H4 (cell line): ENCODE results near the gene PPP3R1. TPM values are rescaled to one million over a fixed set of nuclear protein-coding genes. Genes with fewer than 3 reads are reported as not detected.
"Not testable (repeated sequence)": the region's sequence is repeated elsewhere in the genome, so short reads cannot be mapped to it uniquely, and the experiment has no call there.

Experiments used
- DNase-seq: peaks from one replicate; pipeline ENCODE4 v3.0.0-alpha.2; 2015; ENCODE audit warnings: low spot score
- total RNA-seq: library from RNA; depleted of rRNA; stranded (reverse); fragments of >200 nt; shearing (Covaris generic); gene quantifications from 2 replicates; pipeline ENCODE4 v1.2.3, GENCODE V29; 2014

The PPP3R1 gene
- total RNA-seq, 1 experiment from 2014 or later = 26.5 TPM

- DNase-seq = no peak
These were observed 63.5 kb downstream of the PPP3R1 start for GRCh38 chr2:68188831-68189230.

GRCh38 chr2:68187329-68187728 is 65.0 kb downstream of the PPP3R1 start:
- no peak for DNase-seq

DNA sequence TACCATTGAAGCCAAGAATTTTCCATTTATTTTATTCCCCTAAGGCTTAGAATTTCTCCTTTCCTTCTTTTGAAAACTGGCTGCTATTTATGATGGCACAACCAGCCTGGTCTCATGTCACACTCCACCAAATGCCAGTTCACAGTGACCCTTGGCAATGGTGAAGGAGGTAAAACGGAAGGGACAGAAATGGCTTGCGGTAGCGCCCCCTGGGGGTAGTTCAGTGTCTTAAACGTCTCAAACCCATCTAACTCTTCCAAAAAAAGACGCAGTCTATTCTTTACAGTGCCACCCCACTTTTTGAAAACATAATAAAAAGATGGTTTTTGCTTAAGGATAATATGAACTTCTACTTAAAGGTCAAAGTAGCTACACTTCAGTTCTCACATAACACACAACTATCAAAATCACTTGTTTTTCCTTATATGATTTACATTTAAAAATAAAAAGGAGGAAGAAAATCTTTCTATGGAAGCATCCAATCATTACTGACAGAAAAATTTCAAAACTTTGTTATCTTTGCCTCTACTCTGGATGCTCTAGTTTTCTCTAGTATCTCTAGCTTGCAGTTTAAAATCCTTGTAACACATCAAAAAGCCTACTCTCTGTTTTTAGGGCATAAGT is 66.7 kb downstream of the PPP3R1 start:
- peak; percentile 48 for DNase-seq

GRCh38 chr2:68182902-68183301 is 69.4 kb downstream of the PPP3R1 start:
- DNase-seq = no peak

- no peak for DNase-seq
These were observed 73.2 kb downstream of the PPP3R1 start for GRCh38 chr2:68178954-68179627.

GRCh38 chr2:68178432-68178831 is 73.9 kb downstream of the PPP3R1 start:
- DNase-seq = no peak

DNA sequence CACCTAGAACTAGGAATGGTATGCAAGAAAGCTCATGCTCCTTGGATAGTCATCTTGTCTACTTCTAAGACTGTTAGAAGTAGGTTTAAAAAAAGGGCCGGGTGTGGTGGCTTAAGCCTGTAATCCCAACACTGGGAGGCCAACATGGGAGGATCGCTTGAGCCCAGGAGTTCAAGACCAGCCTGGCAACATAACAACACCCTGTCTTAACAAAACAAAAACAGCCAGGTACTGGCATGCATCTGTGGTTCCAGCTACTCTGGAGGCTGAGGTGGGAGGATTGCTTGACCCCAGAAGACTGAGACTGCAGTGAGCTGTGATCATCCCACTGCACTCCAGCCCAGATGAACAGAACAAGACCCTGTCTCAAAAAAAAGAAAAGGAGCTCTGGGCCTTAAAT is 74.8 kb downstream of the PPP3R1 start:
- no peak for DNase-seq

- DNase-seq = no peak
These were observed 75.7 kb downstream of the PPP3R1 start for GRCh38 chr2:68176657-68177056.

DNA sequence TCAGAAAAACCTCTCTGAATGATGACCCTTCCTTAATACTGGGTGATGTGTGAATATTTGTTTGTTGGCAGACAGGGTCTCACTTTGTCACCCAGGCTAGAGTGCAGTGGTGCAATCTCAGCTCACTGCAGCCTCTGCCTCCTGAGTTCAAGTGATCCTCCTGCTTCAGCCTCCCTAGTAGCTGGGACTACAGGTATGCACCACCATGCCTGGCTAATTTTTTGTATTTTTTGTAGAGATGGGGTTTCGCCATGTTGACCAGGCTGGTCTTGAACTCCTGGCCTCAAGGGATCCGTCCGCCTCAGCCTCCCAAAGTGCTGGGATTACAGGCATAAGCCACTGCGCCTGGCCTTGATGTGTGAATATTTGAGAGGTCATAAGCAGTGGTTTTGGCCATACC is 77.1 kb downstream of the PPP3R1 start:
- not testable (repeated sequence) for DNase-seq

DNA sequence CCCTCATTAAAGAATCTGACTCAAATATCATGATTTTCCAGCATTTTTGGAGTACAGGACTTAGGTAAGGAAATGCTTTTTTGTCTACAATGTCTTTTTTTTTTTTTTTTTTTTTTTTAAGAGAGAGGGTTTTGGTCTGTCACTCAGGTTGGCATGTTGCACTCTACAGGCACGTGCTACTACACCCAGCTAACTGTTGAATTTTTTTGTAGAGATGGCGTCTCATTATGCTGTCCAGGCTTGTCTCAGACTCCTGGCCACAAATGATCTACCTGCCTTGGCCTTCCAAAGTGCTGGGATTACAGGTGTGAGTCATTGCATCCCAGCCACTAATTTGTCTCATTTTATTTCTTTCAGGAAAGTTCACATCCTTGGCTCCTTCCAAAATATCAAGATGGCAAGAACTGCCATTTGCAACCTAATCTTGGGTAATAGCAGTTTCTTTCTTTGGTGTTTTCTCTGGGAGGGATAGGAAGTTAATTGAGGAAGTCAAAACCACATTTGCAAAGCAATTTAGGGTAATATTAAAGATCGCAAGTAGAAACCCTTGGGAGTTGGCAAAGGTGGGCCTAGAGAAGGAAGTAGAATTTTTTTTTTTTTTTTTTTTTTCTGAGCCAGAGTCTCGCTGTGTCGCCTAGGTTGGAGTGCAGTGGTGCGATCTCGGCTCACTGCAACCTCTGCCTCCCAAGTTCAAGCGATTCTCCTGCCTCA is 79.2 kb downstream of the PPP3R1 start:
- no peak for DNase-seq

DNA sequence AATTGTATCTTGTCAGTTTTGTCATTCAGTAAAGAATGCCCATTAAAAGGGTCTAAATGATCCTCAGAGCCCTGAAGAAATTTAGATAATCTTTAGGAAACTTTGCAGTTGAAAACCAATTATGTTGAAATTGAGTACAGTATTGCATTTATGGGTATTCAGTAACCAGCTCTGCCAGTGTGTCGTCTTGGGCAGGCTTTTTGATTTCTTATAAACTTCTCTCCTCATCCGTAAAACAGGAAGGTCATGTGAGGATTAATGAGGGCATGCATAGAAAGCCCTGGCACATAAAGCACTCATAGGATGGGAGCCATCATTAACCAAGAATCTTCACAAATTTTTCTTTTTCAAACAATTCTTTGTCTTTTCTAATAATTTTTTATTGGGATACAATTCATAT is 79.8 kb downstream of the PPP3R1 start:
- no peak for DNase-seq

DNA sequence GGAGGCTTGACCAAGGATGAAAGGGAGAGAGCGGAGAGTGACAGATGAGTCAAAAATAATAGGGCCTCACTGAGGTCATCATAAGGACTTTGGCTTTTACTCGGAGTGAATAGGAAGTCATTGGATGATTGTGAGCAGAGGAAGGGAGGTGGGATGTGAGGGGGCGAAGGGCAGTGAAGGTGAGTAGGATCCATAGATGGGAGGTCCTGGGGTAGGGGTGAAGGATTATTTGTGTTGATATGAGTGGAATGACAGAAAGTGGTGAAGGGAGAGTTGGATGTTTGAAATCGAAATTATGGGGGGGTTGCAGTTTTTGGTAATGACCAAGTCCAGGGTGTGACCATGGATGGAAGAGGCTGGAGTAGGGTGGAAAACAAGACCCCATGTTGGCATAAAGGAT is 80.6 kb downstream of the PPP3R1 start:
- DNase-seq = no peak

- DNase-seq = no peak
These were observed 81.2 kb downstream of the PPP3R1 start for GRCh38 chr2:68171146-68171545.

- no peak for DNase-seq
These were observed 83.0 kb downstream of the PPP3R1 start for GRCh38 chr2:68169308-68169707.

- DNase-seq = no peak
These were observed 85.1 kb downstream of the PPP3R1 start for GRCh38 chr2:68167186-68167585.

DNA sequence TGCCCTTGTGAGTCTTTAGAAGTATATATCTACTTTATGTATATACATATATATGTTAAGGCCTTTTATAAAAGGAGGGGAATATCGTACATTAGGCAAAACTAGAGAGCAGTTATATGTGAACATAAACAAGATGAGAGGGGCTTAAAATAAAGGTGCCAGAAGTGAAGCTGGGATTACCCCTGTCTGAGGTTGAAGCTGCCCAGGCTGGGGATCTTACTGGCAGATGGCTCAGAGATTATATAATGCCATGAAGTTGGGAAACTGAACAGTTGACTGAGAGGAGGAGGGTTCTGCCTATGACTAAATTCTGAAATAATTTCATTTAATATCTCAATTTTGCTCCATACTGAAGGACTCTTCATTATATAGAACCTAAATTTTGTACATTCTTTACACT is 88.7 kb downstream of the PPP3R1 start:
- DNase-seq = no peak

- no peak for DNase-seq
These were observed 94.2 kb downstream of the PPP3R1 start for GRCh38 chr2:68158134-68158447.

GRCh38 chr2:68157402-68158133 is 94.8 kb downstream of the PPP3R1 start, which contains the start of gene PNO1:
TSS of gene PNO1 (plus strand) at chr2:68157888. CDS start at chr2:68157935, 47 bp downstream.
- DNase-seq = peak; percentile 87

DNA sequence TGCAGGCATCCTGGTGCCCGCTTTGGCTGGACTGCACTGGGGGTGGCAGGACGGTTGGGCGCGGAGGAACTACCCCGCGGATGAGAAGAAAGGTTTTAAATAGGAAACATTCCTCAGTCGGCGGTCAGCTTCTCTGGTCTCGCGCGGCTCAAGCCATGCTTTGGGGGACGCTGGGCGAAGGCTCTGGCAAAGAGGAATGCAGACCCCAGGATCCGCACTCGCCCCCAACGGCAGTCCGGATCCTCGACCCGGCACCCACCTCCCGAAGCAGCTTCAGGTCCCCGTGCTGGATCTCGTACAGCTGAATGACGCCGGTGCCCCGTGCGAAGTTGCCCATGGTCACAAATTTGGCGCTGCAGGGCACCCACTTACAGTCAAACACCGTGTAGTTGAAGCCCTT is 95.3 kb downstream of the PPP3R1 start:
- DNase-seq = no peak

DNA sequence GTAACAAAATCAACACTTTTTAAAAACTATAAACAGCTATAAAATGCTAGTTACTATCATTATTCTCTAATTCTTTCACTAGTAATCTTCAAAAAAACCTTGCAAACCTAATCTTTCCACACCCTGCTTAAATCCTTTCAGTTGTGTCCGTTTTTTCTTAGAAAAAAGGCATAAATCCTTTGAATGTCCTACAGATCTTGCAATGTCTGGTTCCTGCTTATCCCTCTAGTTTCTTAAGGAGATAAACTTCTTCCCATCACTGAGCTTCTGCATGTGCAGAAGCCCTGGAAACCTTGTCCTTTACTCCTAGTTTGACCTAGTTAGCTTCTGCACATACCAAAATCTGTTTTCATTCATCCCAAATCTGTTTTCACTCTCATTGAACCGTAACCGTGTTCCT is 95.9 kb downstream of the PPP3R1 start:
- DNase-seq = no peak

- no peak for DNase-seq
These were observed 96.7 kb downstream of the PPP3R1 start for GRCh38 chr2:68155618-68156017.

DNA sequence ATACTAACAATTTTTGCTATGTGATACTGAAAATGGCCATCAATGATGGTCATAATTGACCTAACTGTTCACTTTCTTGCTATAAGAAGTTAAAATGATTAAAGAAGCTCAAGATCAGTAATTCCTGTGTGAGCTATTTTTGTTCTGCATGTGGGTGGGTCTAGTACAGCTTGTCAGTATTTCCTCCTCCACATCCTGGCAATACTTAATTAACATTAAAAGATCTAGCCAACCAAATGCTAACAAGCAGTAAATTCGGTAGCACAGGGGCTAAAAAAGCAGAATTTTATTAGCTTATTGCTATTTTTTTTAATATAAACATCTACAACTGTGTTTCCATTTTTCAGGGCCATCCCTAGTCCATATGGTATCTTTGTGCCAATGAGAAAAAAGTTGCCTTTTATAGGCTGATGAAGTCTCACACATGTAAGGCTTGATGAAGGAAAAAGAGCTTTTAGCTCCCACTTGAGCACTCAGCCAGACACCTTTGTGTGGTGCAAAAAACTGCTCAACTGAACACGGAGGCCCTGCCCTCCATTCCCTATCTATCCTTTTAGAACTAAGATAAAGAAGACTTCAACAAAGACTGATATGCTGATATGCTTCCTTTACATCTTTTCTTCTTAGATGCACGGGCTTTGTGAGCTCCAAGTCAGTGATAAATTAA is 99.5 kb downstream of the PPP3R1 start:
- no peak for DNase-seq
